Measurements from ENCODE around the gene AKAP13. TPM values are rescaled to one million over a fixed set of nuclear protein-coding genes. Genes with fewer than 3 reads are reported as not detected.

AKAP13 gene
- total and polyA plus RNA-seq, 2 donors (not counting 1 experiment from before 2014, with no cell fraction given) = 73.8 to 358 TPM

DNA sequence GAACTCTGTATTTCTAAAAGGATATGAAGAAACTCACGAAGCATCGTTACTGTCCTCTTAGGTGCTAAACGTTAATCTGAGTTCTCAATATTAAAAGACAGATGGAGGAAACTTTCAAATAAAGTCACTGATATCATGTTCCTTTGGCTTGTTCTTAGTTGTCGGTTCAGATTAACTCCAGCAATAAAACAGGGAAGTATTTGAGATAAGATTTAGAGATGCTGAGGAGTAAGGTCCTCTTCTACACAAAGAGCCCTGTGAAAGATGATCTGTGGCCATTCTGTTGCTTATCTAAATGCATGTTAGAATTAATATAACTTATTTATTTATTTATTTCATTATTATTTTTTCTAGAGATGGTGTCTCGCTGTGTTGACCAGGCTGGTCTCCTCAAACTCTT lies 19.2 kb downstream of the AKAP13 start:
- Histone ChIP-seq H3K27ac (ENCODE audit: low read length in 2 of 2) (no peak overlapping the region), H3K4me1 (ENCODE audit: control insufficient read depth in 2 of 2, insufficient read depth in 2 of 2, low read length in 2 of 2) (peaks cover 48 to 60% of the 10 kb centered on the region in 2 donors), H3K36me3 (replicated peaks in 1 of 2; ENCODE audit: control extremely low read depth in 1 of 2, control insufficient read depth in 1 of 2, extremely low read depth in 1 of 2, insufficient read depth in 2 of 2, low read length in 1 of 2) (no peaks in the 10 kb centered on the region), H3K4me3 (ENCODE audit: control extremely low read depth in 1 of 5, extremely low read depth in 1 of 5, insufficient read depth in 1 of 5, low read depth in 2 of 5, low read length in 4 of 5) (no peak overlapping the region), H3K27me3 (replicated peaks in 1 of 4; ENCODE audit: control extremely low read depth in 1 of 4, control insufficient read depth in 3 of 4, insufficient read depth in 4 of 4, low read length in 3 of 4) (no peaks in the 10 kb centered on the region), H3K9ac (ENCODE audit: low read length) (no peak overlapping the region), H3K4me2 (replicated peaks; ENCODE audit: low read depth, low read length, poor library complexity, severe bottlenecking) (no peak overlapping the region), H2AFZ (ENCODE audit: insufficient read depth, low read depth, low read length, poor library complexity, severe bottlenecking) (no peak overlapping the region), H4K20me1 (ENCODE audit: control insufficient read depth, insufficient read depth, low read length, poor library complexity, severe bottlenecking) (peaks cover 4% of the 10 kb centered on the region), H3K79me2 (ENCODE audit: control insufficient read depth, insufficient read depth, low read length) (peaks cover 91% of the 10 kb centered on the region), H3K9me3 (ENCODE audit: control extremely low read depth in 1 of 3, control insufficient read depth in 2 of 3, insufficient read depth in 1 of 3, low read length in 2 of 3) (no peaks in the 10 kb centered on the region)
- no CpG with 5 or more reads among the region's 5 CpGs for WGBS (ENCODE audit: insufficient coverage)
- no peaks in the 10 kb centered on the region for H3K9me3 Mint-ChIP-seq (ENCODE audit: insufficient read depth)
- peaks cover 81% of the 10 kb centered on the region for H3K4me1 Mint-ChIP-seq
- H3K27me3 Mint-ChIP-seq = no peaks in the 10 kb centered on the region
- CTCF ChIA-PET = interaction anchor here (1.5 to 1.6 kb wide), 4 partner anchors 12 to 93 kb away, joined by 4 to 8 read pairs (median 6); no protein-coding TSS in a partner anchor
- no peak overlapping the region for H3K4me3 Mint-ChIP-seq
- POLR2A ChIA-PET = no interaction called here
- no peak for DNase-seq
- TF ChIP-seq CTCF (IDR thresholded peaks at IDR 0.05) = no peak
- no peak for TF ChIP-seq EZH2 (IDR thresholded peaks at IDR 0.05; ENCODE audit: borderline replicate concordance, insufficient read depth, low read depth, low read length, poor library complexity, severe bottlenecking)
- H3K27ac Mint-ChIP-seq = peak overlapping the region; percentile 18
- intact Hi-C loops (cut with micrococcal nuclease) = loop anchor here (10.0 kb wide), 1 partner anchor 305 kb away; no protein-coding TSS in a partner anchor
- no peak for ATAC-seq (ENCODE audit: low read depth)

- Histone ChIP-seq H3K4me1 (ENCODE audit: control insufficient read depth in 2 of 2, insufficient read depth in 2 of 2, low read length in 2 of 2) (peaks cover 57 to 69% of the 10 kb centered on the region in 2 donors), H4K20me1 (ENCODE audit: control insufficient read depth, insufficient read depth, low read length, poor library complexity, severe bottlenecking) (no peaks in the 10 kb centered on the region), H2AFZ (ENCODE audit: insufficient read depth, low read depth, low read length, poor library complexity, severe bottlenecking) (no peak overlapping the region), H3K9me3 (ENCODE audit: control extremely low read depth in 1 of 3, control insufficient read depth in 2 of 3, insufficient read depth in 1 of 3, low read length in 2 of 3) (no peaks in the 10 kb centered on the region), H3K27ac (ENCODE audit: low read length in 2 of 2) (no peak overlapping the region), H3K9ac (ENCODE audit: low read length) (peak overlapping the region; percentile 14), H3K79me2 (ENCODE audit: control insufficient read depth, insufficient read depth, low read length) (peaks cover 85% of the 10 kb centered on the region), H3K4me3 (ENCODE audit: control extremely low read depth in 1 of 5, extremely low read depth in 1 of 5, insufficient read depth in 1 of 5, low read depth in 2 of 5, low read length in 4 of 5) (no peak overlapping the region), H3K36me3 (replicated peaks in 1 of 2; ENCODE audit: control extremely low read depth in 1 of 2, control insufficient read depth in 1 of 2, extremely low read depth in 1 of 2, insufficient read depth in 2 of 2, low read length in 1 of 2) (no peaks in the 10 kb centered on the region), H3K4me2 (replicated peaks; ENCODE audit: low read depth, low read length, poor library complexity, severe bottlenecking) (peak overlapping the region; percentile 57), H3K27me3 (replicated peaks in 1 of 4; ENCODE audit: control extremely low read depth in 1 of 4, control insufficient read depth in 3 of 4, insufficient read depth in 4 of 4, low read length in 3 of 4) (no peaks in the 10 kb centered on the region)
- H3K9me3 Mint-ChIP-seq (ENCODE audit: insufficient read depth) = no peaks in the 10 kb centered on the region
- no peak for DNase-seq
- no peak for ATAC-seq (ENCODE audit: low read depth)
- peak overlapping the region; percentile 10 for H3K27ac Mint-ChIP-seq
- H3K27me3 Mint-ChIP-seq = no peaks in the 10 kb centered on the region
- peaks cover 82% of the 10 kb centered on the region for H3K4me1 Mint-ChIP-seq
- ChIA-PET CTCF (interaction anchor here (0.6 to 1.6 kb wide), 9 partner anchors 10 to 94 kb away, joined by 3 to 9 read pairs (median 5); no protein-coding TSS in a partner anchor), POLR2A (no interaction called here)
- 100% methylated on average over 2 of the region's 3 CpGs for WGBS (ENCODE audit: insufficient coverage)
- H3K4me3 Mint-ChIP-seq = peak overlapping the region; percentile 40
- intact Hi-C loops (cut with micrococcal nuclease) = loop anchor here (10.0 kb wide), 1 partner anchor 304 kb away; no protein-coding TSS in a partner anchor
- TF ChIP-seq CTCF (IDR thresholded peaks at IDR 0.05) = no peak
- TF ChIP-seq EZH2 (IDR thresholded peaks at IDR 0.05; ENCODE audit: borderline replicate concordance, insufficient read depth, low read depth, low read length, poor library complexity, severe bottlenecking) = no peak
These were observed 20.2 kb downstream of the AKAP13 start for GRCh38 chr15:85400606-85401005.

Measured in B cell (primary cell).